HG03575 (cell line): ENCODE data around the gene RAB9B.

Experiments
- ATAC-seq: cut with Tn5 transposase; IDR thresholded peaks from one replicate; pipeline ENCODE4 v1.9.1; 2021; ENCODE audit not compliant: unreplicated experiment, insufficient number of reproducible peaks, low FRiP score; ENCODE audit errors: extremely low read depth

Gene RAB9B

GRCh38 chrX:103780336-103781061, 51.6 kb downstream of the RAB9B start:
- ATAC-seq: no peak

- ATAC-seq: no peak
These were observed 52.8 kb downstream of the RAB9B start for GRCh38 chrX:103779141-103779789.

GRCh38 chrX:103776546-103776945, 55.5 kb downstream of the RAB9B start, which contains the start of gene PLP1:
Gene PLP1, plus strand, starts transcription at chrX:103776840. Its CDS starts 156 bp downstream, at chrX:103776996.
- no peak for ATAC-seq

- no peak for ATAC-seq
These were observed 57.9 kb downstream of the RAB9B start for GRCh38 chrX:103774070-103774642.

GRCh38 chrX:103773445-103773844, 58.6 kb downstream of the RAB9B start:
- no peak for ATAC-seq
